Adrenal gland (tissue), 12 donors: Measurements from ENCODE around the gene VCX3A. TPM values are rescaled to one million over a fixed set of nuclear protein-coding genes. Genes with fewer than 3 reads are reported as not detected.

ENCODE experiments used
- DNase-seq, 7 donors: peaks; one replicate each; pipeline ENCODE4 v3.0.0-alpha.2; 2019 to 2020
- H3K27ac ChIP-seq, 5 donors: fragments of 200-600 bp; sonication (generic) in 4 of 5; 1 replicate in 3 of 5; 2 replicates in 2 of 5; pipeline versions ENCODE4 v1.5.1 to v1.8.0; 2016 to 2020; ENCODE audit warnings: mild to moderate bottlenecking in 1 of 5
- H3K27me3 ChIP-seq: fragments of 200-600 bp; 2 replicates; pipeline ENCODE4 v1.8.0; 2021
- H3K36me3 ChIP-seq, 2 donors: fragments of 200-600 bp; replicated peaks in 1 of 2; 1 replicate in 1 of 2; 2 replicates in 1 of 2; pipeline versions ENCODE4 v1.5.1 to v1.8.0; 2018 to 2022
- H3K4me1 ChIP-seq, 2 donors: fragments of 200-600 bp; replicated peaks in 1 of 2; 1 replicate in 1 of 2; 2 replicates in 1 of 2; pipeline versions ENCODE4 v1.5.1 to v1.8.0; 2018 to 2021
- H3K4me3 ChIP-seq, 4 donors: fragments of 200-600 bp; sonication (generic) in 3 of 4; one replicate each; pipeline ENCODE4 v1.5.1; 2016 to 2018
- H3K9me3 ChIP-seq, 3 donors: fragments of 200-600 bp; sonication (generic) in 1 of 3; replicated peaks in 1 of 3; 1 replicate in 2 of 3; 2 replicates in 1 of 3; pipeline versions ENCODE4 v1.5.1 to v1.8.0; 2016 to 2021
- CTCF ChIP-seq, 6 experiments: fragments of 450-650 bp in 4 of 6; fragments of 200-600 bp in 2 of 6; sonication (generic) in 1 of 6; IDR thresholded peaks; 1 replicate in 5 of 6; 2 replicates in 1 of 6; pipeline versions ENCODE4 v1.5.1 to v1.8.0; 2016 to 2021; ENCODE audit warnings: antibody characterized with exemption in 6 of 6, mild to moderate bottlenecking in 2 of 6, moderate library complexity in 1 of 6
- POLR2A ChIP-seq, 2 donors: fragments of 450-650 bp; IDR thresholded peaks; one replicate each; pipeline ENCODE4 v1.6.1; 2017; ENCODE audit warnings: antibody characterized with exemption in 2 of 2, mild to moderate bottlenecking in 2 of 2, moderate library complexity in 1 of 2
- WGBS, 4 donors: extraction: QIAGEN DNeasy Blood & Tissue Kit in 2 of 4; methylation state at CpG; one replicate each; pipeline versions ENCODE4 v1.1.5 to v1.1.7; 2013 to 2017; 5-methylcytosine and 5-hydroxymethylcytosine counted together
- intact Hi-C, 2 donors: fragments of 100-400 bp; cut with DNase I; formaldehyde crosslinking; loops; one replicate each; pipeline versions ENCODE4 v1.14.1 to v1.15.0; 2022 to 2023
- polyA plus RNA-seq, 3 donors: library from polyadenylated mRNA; stranded (reverse); fragments of 200-250 nt in 2 of 3; fragments of 350-450 nt in 1 of 3; fragmentation: Illumina TruSeq in 1 of 3; extraction: RNeasy Lipid Tissue Mini Kit (QIAGEN cat#74804) in 1 of 3; gene quantifications; one replicate each; pipeline ENCODE4 v1.2.3, GENCODE V29; 2013 to 2014
- total RNA-seq, 9 donors: library from RNA; depleted of rRNA in 4 of 9; stranded (reverse); fragments of >200 nt in 4 of 9; fragments of 120-200 nt in 1 of 9; fragmentation: NEBNext Ultra II Directional in 1 of 9; extraction: Animal tissue kit (Norgen Biotek cat#: 25700) in 1 of 9; gene quantifications; one replicate each; pipeline versions ENCODE4 v1.1.0 to v1.2.4, GENCODE V29; 2013 to 2023
- donor health status: healthy with polysubstance abuse.
- donor health status: Bipolar disorder and iron deficiency.
- donor health status: DM: yes; HTN: yes; CAD: no.
- donor health status: DM: no; HTN: no; CAD: no.
- donor health status: DM: no; HTN: no; CAD: no.
- donor health status: DM: yes; HTN: yes; CAD: no.

VCX3A gene
- total and polyA plus RNA-seq, 12 donors: 0.11 to 0.97 (median 0.34) TPM; not detected in 9

GRCh38 chrX:6506444-6506843, 28.5 kb downstream of the VCX3A start:
- H3K4me1 ChIP-seq: no peaks in the 10 kb centered on the region
- H3K9me3 ChIP-seq: no peaks in the 10 kb centered on the region
- H3K36me3 ChIP-seq: no peaks in the 10 kb centered on the region
- no peak for TF ChIP-seq POLR2A (IDR thresholded peaks at IDR 0.05)
- TF ChIP-seq CTCF (IDR thresholded peaks at IDR 0.05): no peak
- no peaks in the 10 kb centered on the region for H3K27me3 ChIP-seq
- WGBS, 4 donors: 75 to 85% (median 81%) methylated on average over 4 of the region's 4 CpGs
- no peak overlapping the region for H3K27ac ChIP-seq
- intact Hi-C loops: no loop called here
- H3K4me3 ChIP-seq: no peak overlapping the region
- no peak for DNase-seq

GRCh38 chrX:6505960-6506359, 29.0 kb downstream of the VCX3A start:
- H3K4me3 ChIP-seq: no peak overlapping the region
- H3K4me1 ChIP-seq: no peaks in the 10 kb centered on the region
- no peaks in the 10 kb centered on the region for H3K9me3 ChIP-seq
- intact Hi-C loops: no loop called here
- TF ChIP-seq CTCF (IDR thresholded peaks at IDR 0.05) (no peak), POLR2A (IDR thresholded peaks at IDR 0.05) (no peak)
- no peak for DNase-seq
- H3K36me3 ChIP-seq: no peaks in the 10 kb centered on the region
- 29 to 47% (median 38%) methylated on average over 1 to 2 of the region's 2 CpGs for WGBS, 4 donors
- no peaks in the 10 kb centered on the region for H3K27me3 ChIP-seq
- no peak overlapping the region for H3K27ac ChIP-seq

- Histone ChIP-seq H3K27ac (no peak overlapping the region), H3K4me1 (no peaks in the 10 kb centered on the region), H3K9me3 (no peaks in the 10 kb centered on the region), H3K36me3 (no peaks in the 10 kb centered on the region), H3K27me3 (no peaks in the 10 kb centered on the region), H3K4me3 (no peak overlapping the region)
- WGBS, 4 donors: 34 to 70% (median 45%) methylated on average over 1 of the region's 1 CpG
- intact Hi-C loops: no loop called here
- DNase-seq: no peak
- TF ChIP-seq CTCF (IDR thresholded peaks at IDR 0.05) (no peak), POLR2A (IDR thresholded peaks at IDR 0.05) (no peak)
These were observed 34.2 kb downstream of the VCX3A start for GRCh38 chrX:6500719-6501118.

GRCh38 chrX:6498324-6498723, 36.6 kb downstream of the VCX3A start:
- no peaks in the 10 kb centered on the region for H3K27me3 ChIP-seq
- no peak for DNase-seq
- TF ChIP-seq POLR2A (IDR thresholded peaks at IDR 0.05) (no peak), CTCF (IDR thresholded peaks at IDR 0.05) (no peak)
- H3K36me3 ChIP-seq: no peaks in the 10 kb centered on the region
- 59 to 66% (median 63%) methylated on average over 2 of the region's 2 CpGs for WGBS, 4 donors
- no peak overlapping the region for H3K4me3 ChIP-seq
- no peak overlapping the region for H3K27ac ChIP-seq
- intact Hi-C loops: no loop called here
- no peaks in the 10 kb centered on the region for H3K9me3 ChIP-seq
- no peaks in the 10 kb centered on the region for H3K4me1 ChIP-seq
